HFF-Myc (cell line): Measurements from ENCODE around the gene DCBLD1.

Experiments
- DNase-seq: peaks from one replicate; pipeline ENCODE4 v3.0.0-alpha.2; 2011; ENCODE audit warnings: low read depth; ENCODE audit errors: extremely low read depth
- H3K4me3 ChIP-seq: replicated peaks from 2 replicates; pipeline ENCODE4 v1.5.1; 2011; ENCODE audit warnings: low read depth, mild to moderate bottlenecking, control low read depth, low read length
- CTCF ChIP-seq: IDR thresholded peaks from 2 replicates; pipeline ENCODE4 v1.5.1; 2012; ENCODE audit warnings: mild to moderate bottlenecking, low read depth, low read length, control low read depth; ENCODE audit errors: missing control alignments

Gene DCBLD1

GRCh38 chr6:117496383-117496990 is 14.0 kb downstream of the DCBLD1 start:
- no peak for DNase-seq
- no peak for TF ChIP-seq CTCF
- no peak overlapping the region for H3K4me3 ChIP-seq

GRCh38 chr6:117497237-117497636 is 14.8 kb downstream of the DCBLD1 start:
- H3K4me3 ChIP-seq = no peak overlapping the region
- DNase-seq = no peak
- no peak for TF ChIP-seq CTCF

- no peak for TF ChIP-seq CTCF
- no peak overlapping the region for H3K4me3 ChIP-seq
- peak; percentile 70 for DNase-seq
These were observed 15.7 kb downstream of the DCBLD1 start for GRCh38 chr6:117498159-117498558.

- H3K4me3 ChIP-seq = no peak overlapping the region
- DNase-seq = no peak
- no peak for TF ChIP-seq CTCF
These were observed 19.2 kb downstream of the DCBLD1 start for GRCh38 chr6:117501722-117502121.

GRCh38 chr6:117502580-117502979 is 20.1 kb downstream of the DCBLD1 start:
- H3K4me3 ChIP-seq = no peak overlapping the region
- TF ChIP-seq CTCF = no peak
- DNase-seq = no peak

GRCh38 chr6:117503211-117503610 is 20.7 kb downstream of the DCBLD1 start:
- H3K4me3 ChIP-seq = no peak overlapping the region
- DNase-seq = no peak
- TF ChIP-seq CTCF = no peak

- H3K4me3 ChIP-seq = no peak overlapping the region
- TF ChIP-seq CTCF = no peak
- no peak for DNase-seq
These were observed 22.1 kb downstream of the DCBLD1 start for GRCh38 chr6:117504478-117505144.
